ENCODE measurements around the gene CD52. TPM values are rescaled to one million over a fixed set of nuclear protein-coding genes. Genes with fewer than 3 reads are reported as not detected.

Gene CD52
- total and polyA plus RNA-seq, 2 experiments from 2014 or later: 7.3 TPM; not detected in 1

GRCh38 chr1:26360807-26361604, 43.2 kb downstream of the CD52 start (continued):
- TF ChIP-seq, protein P1, sequence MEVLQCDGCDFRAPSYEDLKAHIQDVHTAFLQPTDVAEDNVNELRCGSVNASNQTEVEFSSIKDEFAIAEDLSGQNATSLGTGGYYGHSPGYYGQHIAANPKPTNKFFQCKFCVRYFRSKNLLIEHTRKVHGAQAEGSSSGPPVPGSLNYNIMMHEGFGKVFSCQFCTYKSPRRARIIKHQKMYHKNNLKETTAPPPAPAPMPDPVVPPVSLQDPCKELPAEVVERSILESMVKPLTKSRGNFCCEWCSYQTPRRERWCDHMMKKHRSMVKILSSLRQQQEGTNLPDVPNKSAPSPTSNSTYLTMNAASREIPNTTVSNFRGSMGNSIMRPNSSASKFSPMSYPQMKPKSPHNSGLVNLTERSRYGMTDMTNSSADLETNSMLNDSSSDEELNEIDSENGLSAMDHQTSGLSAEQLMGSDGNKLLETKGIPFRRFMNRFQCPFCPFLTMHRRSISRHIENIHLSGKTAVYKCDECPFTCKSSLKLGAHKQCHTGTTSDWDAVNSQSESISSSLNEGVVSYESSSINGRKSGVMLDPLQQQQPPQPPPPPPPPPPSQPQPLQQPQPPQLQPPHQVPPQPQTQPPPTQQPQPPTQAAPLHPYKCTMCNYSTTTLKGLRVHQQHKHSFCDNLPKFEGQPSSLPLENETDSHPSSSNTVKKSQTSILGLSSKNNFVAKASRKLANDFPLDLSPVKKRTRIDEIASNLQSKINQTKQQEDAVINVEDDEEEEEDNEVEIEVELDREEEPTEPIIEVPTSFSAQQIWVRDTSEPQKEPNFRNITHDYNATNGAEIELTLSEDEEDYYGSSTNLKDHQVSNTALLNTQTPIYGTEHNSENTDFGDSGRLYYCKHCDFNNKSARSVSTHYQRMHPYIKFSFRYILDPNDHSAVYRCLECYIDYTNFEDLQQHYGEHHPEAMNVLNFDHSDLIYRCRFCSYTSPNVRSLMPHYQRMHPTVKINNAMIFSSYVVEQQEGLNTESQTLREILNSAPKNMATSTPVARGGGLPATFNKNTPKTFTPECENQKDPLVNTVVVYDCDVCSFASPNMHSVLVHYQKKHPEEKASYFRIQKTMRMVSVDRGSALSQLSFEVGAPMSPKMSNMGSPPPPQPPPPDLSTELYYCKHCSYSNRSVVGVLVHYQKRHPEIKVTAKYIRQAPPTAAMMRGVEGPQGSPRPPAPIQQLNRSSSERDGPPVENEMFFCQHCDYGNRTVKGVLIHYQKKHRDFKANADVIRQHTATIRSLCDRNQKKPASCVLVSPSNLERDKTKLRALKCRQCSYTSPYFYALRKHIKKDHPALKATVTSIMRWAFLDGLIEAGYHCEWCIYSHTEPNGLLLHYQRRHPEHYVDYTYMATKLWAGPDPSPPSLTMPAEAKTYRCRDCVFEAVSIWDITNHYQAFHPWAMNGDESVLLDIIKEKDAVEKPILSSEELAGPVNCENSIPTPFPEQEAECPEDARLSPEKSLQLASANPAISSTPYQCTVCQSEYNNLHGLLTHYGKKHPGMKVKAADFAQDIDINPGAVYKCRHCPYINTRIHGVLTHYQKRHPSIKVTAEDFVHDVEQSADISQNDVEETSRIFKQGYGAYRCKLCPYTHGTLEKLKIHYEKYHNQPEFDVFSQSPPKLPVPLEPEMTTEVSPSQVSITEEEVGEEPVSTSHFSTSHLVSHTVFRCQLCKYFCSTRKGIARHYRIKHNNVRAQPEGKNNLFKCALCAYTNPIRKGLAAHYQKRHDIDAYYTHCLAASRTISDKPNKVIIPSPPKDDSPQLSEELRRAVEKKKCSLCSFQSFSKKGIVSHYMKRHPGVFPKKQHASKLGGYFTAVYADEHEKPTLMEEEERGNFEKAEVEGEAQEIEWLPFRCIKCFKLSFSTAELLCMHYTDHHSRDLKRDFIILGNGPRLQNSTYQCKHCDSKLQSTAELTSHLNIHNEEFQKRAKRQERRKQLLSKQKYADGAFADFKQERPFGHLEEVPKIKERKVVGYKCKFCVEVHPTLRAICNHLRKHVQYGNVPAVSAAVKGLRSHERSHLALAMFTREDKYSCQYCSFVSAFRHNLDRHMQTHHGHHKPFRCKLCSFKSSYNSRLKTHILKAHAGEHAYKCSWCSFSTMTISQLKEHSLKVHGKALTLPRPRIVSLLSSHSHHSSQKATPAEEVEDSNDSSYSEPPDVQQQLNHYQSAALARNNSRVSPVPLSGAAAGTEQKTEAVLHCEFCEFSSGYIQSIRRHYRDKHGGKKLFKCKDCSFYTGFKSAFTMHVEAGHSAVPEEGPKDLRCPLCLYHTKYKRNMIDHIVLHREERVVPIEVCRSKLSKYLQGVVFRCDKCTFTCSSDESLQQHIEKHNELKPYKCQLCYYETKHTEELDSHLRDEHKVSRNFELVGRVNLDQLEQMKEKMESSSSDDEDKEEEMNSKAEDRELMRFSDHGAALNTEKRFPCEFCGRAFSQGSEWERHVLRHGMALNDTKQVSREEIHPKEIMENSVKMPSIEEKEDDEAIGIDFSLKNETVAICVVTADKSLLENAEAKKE (CRISPR knock-in tag; IDR thresholded peaks at IDR 0.05): no peak
- no peak for TF ChIP-seq NANOG (IDR thresholded peaks at IDR 0.05; ENCODE audit: borderline replicate concordance)
- TF ChIP-seq CREB1 (CRISPR knock-in tag; IDR thresholded peaks at IDR 0.05; ENCODE audit: low read depth): no peak

DNA sequence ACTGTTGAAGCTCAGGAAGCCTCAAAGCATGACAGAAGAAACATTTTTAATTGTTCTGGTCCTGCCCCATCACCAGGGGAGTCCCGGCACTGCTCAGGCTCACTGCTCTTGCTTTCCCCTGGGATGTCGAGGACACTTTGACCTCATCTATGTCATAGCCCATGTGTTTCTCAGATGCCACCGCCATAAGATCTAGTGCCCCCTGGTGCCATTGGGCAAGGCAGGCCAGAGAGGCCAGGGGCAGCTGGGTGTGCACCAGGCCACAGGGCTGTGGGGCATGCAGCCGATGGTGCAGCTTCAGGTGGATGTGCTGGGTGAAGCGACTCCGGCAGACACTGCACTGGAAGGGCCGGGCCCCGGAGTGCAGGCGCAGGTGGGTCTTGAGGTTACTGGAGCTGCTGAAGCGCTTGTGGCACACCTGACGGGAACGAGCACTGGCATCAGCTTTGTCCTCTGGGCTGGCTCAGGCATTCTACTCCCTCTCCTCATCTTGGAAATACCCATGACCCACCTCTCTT, 43.9 kb downstream of the CD52 start:
- Histone ChIP-seq H3K9me2 (ENCODE audit: insufficient read depth) (no peaks in the 10 kb centered on the region), H3K27ac (ENCODE audit: low read depth) (no peak overlapping the region), H3K36me3 (ENCODE audit: insufficient read depth) (no peaks in the 10 kb centered on the region), H3K4me1 (ENCODE audit: insufficient read depth) (peaks cover 12% of the 10 kb centered on the region), H2AFZ (no peak overlapping the region), H3K4me2 (no peak overlapping the region), H3K4me3 (no peak overlapping the region), H3K27me3 (ENCODE audit: insufficient read depth) (peaks cover 42% of the 10 kb centered on the region), H4K20me1 (replicated peaks; ENCODE audit: insufficient read depth) (no peaks in the 10 kb centered on the region), H3F3A (replicated peaks; ENCODE audit: low read depth) (peaks cover 16% of the 10 kb centered on the region; the same call in 1 of the 2 replicates), H3K79me2 (replicated peaks; ENCODE audit: insufficient read depth) (no peaks in the 10 kb centered on the region)
- peaks cover 38% of the 10 kb centered on the region for H3K4me1 Mint-ChIP-seq
- TF ChIP-seq, protein P2, sequence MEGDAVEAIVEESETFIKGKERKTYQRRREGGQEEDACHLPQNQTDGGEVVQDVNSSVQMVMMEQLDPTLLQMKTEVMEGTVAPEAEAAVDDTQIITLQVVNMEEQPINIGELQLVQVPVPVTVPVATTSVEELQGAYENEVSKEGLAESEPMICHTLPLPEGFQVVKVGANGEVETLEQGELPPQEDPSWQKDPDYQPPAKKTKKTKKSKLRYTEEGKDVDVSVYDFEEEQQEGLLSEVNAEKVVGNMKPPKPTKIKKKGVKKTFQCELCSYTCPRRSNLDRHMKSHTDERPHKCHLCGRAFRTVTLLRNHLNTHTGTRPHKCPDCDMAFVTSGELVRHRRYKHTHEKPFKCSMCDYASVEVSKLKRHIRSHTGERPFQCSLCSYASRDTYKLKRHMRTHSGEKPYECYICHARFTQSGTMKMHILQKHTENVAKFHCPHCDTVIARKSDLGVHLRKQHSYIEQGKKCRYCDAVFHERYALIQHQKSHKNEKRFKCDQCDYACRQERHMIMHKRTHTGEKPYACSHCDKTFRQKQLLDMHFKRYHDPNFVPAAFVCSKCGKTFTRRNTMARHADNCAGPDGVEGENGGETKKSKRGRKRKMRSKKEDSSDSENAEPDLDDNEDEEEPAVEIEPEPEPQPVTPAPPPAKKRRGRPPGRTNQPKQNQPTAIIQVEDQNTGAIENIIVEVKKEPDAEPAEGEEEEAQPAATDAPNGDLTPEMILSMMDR (conservative IDR thresholded peaks at IDR 0.05; ENCODE audit: low read depth in 2 of 2): peak in 1 of 2 experiments; percentile 28; a peak in 1 of 4 replicates
- TF ChIP-seq ZNF114 (CRISPR knock-in tag; IDR thresholded peaks at IDR 0.05): no peak
- H3K9me3 Mint-ChIP-seq: no peaks in the 10 kb centered on the region
- ATAC-seq: no peak
- no peak for DNase-seq (ENCODE audit: low spot score)
- H3K27ac Mint-ChIP-seq: no peak overlapping the region
- peaks cover 41% of the 10 kb centered on the region for H3K27me3 Mint-ChIP-seq (ENCODE audit: insufficient read depth, low read depth, poor library complexity)
- H3K4me3 Mint-ChIP-seq: peak overlapping the region; percentile 81; the same call in 1 of the 3 replicates
- H3K36me3 Mint-ChIP-seq (ENCODE audit: low read depth): no peaks in the 10 kb centered on the region
